Activated CD4-positive, alpha-beta T cell treated with anti-CD3 and anti-CD28 coated beads, Interleukin-2, amount 50 U/mL, for 24 hours (primary cell): ENCODE data around the gene KIF15.

Source experiments
- DNase-seq, 2 donors: peaks; one replicate each; pipeline ENCODE4 v3.0.0-alpha.2; 2020; ENCODE audit warnings: low read depth in 1 of 2, low spot score in 1 of 2

Gene KIF15

GRCh38 chr3:44874308-44874707, 112.7 kb downstream of the KIF15 start, which contains the start of gene TGM4:
Gene TGM4, plus strand, starts transcription at chr3:44874608. Its CDS starts 71 bp downstream, at chr3:44874679.
- no peak for DNase-seq

- DNase-seq: no peak
Measured at GRCh38 chr3:44875596-44875995, 114.0 kb downstream of the KIF15 start.

GRCh38 chr3:44877333-44877732, 115.7 kb downstream of the KIF15 start:
- no peak for DNase-seq

- no peak for DNase-seq
Measured at GRCh38 chr3:44880284-44880683, 118.7 kb downstream of the KIF15 start.

GRCh38 chr3:44883213-44883955, 121.8 kb downstream of the KIF15 start:
- DNase-seq: no peak

GRCh38 chr3:44883999-44884431, 122.4 kb downstream of the KIF15 start:
- DNase-seq: no peak

- no peak for DNase-seq
Measured at GRCh38 chr3:44885618-44886017, 124.0 kb downstream of the KIF15 start.

- DNase-seq: no peak
Measured at GRCh38 chr3:44886561-44886960, 125.0 kb downstream of the KIF15 start.

- DNase-seq: no peak
Measured at GRCh38 chr3:44887101-44887500, 125.5 kb downstream of the KIF15 start.

GRCh38 chr3:44890258-44890657, 128.7 kb downstream of the KIF15 start:
- DNase-seq: no peak

GRCh38 chr3:44890852-44891251, 129.3 kb downstream of the KIF15 start:
- no peak for DNase-seq

GRCh38 chr3:44892689-44893088, 131.1 kb downstream of the KIF15 start:
- DNase-seq: no peak

- DNase-seq: no peak
Measured at GRCh38 chr3:44893097-44893496, 131.5 kb downstream of the KIF15 start.

GRCh38 chr3:44894485-44894884, 132.9 kb downstream of the KIF15 start:
- DNase-seq: no peak

GRCh38 chr3:44896440-44896839, 134.8 kb downstream of the KIF15 start:
- no peak for DNase-seq

GRCh38 chr3:44899683-44900367, 138.2 kb downstream of the KIF15 start:
- DNase-seq: no peak

- DNase-seq: no peak
Measured at GRCh38 chr3:44902628-44903027, 141.0 kb downstream of the KIF15 start.
